ENCODE measurements around the gene EDDM13. TPM values are rescaled to one million over a fixed set of nuclear protein-coding genes. Genes with fewer than 3 reads are reported as not detected.

The EDDM13 gene
- total and polyA plus RNA-seq, 2 of the 8 experiments (the other 6 are each of a cell fraction or from before 2014, with no cell fraction given) = not detected

- H3K36me3 ChIP-seq (ENCODE audit: control insufficient read depth in 2 of 4, insufficient read depth in 4 of 4, low read length in 3 of 4) = no peaks in the 10 kb centered on the region
Observed at GRCh38 chr19:56290104-56290503, 17.6 kb downstream of the EDDM13 start.

More at GRCh38 chr19:56290104-56290503, 17.6 kb downstream of the EDDM13 start:
- no peaks in the 10 kb centered on the region for H3K79me2 ChIP-seq (ENCODE audit: control insufficient read depth in 1 of 2, insufficient read depth in 2 of 2, low read length in 2 of 2)
- no peak overlapping the region for H3K56ac ChIP-seq (replicated peaks; ENCODE audit: insufficient read length, low read depth, low read length)
- no peak overlapping the region for H2BK20ac ChIP-seq (ENCODE audit: low read length)
- POLR2A ChIA-PET (ENCODE audit: partially characterized antibody) = no interaction called here
- H4K8ac ChIP-seq (ENCODE audit: extremely low read depth, insufficient read depth, low read length) = no peak overlapping the region
- H2BK15ac ChIP-seq (ENCODE audit: low read length) = no peak overlapping the region
- H3K14ac ChIP-seq (ENCODE audit: insufficient read length) = no peak overlapping the region
- H2BK5ac ChIP-seq (ENCODE audit: low read depth, low read length) = no peak overlapping the region
- H3K27me3 ChIP-seq (replicated peaks in 1 of 4; ENCODE audit: control insufficient read depth in 3 of 4, extremely low read depth in 1 of 4, insufficient read depth in 3 of 4, low read length in 3 of 4) = no peaks in the 10 kb centered on the region
- no peak overlapping the region for H4K5ac ChIP-seq (ENCODE audit: insufficient read length, low read depth, low read length)
- CTCF ChIA-PET (ENCODE audit: partially characterized antibody) = interaction anchor here (3.2 kb wide), 1 partner anchor 20 kb away, joined by 16 read pairs; no protein-coding TSS in a partner anchor
- H3K9me3 ChIP-seq (ENCODE audit: insufficient read depth in 2 of 2, low read depth in 1 of 2, low read length in 1 of 2) = no peaks in the 10 kb centered on the region
- no peaks in the 10 kb centered on the region for H3K23me2 ChIP-seq (ENCODE audit: low read depth, low read length)
- no peak overlapping the region for H2BK12ac ChIP-seq (ENCODE audit: low read depth, low read length)
- H3K4me1 ChIP-seq (replicated peaks in 1 of 4; ENCODE audit: control insufficient read depth in 3 of 4, insufficient read depth in 4 of 4, low read length in 3 of 4) = no peaks in the 10 kb centered on the region; a peak in 1 of 7 replicates
- no peaks in the 10 kb centered on the region for H3K79me1 ChIP-seq (ENCODE audit: low read depth, low read length)
- TF ChIP-seq TEAD4 (IDR thresholded peaks at IDR 0.05; ENCODE audit: low read depth, low read length) (no peak), YY1 (IDR thresholded peaks at IDR 0.05; ENCODE audit: low read depth, low read length) (no peak), SRF (IDR thresholded peaks at IDR 0.05; ENCODE audit: low read depth, low read length) (no peak), SIX5 (IDR thresholded peaks at IDR 0.05; ENCODE audit: low read depth, low read length) (no peak)
- no peak overlapping the region for H3K18ac ChIP-seq (ENCODE audit: extremely low read depth, low read length)
- no peak overlapping the region for H3K4me3 ChIP-seq (ENCODE audit: extremely low read depth in 1 of 4, insufficient read depth in 2 of 4, low read depth in 3 of 4, low read length in 4 of 4)
- H4K20me1 ChIP-seq (replicated peaks in 1 of 2; ENCODE audit: control insufficient read depth in 1 of 2, insufficient read depth in 2 of 2, low read length in 2 of 2) = peaks cover 0 to 2% of the 10 kb centered on the region in 2 experiments
- H3K23ac ChIP-seq (ENCODE audit: insufficient read length) = no peak overlapping the region
- FAIRE-seq = no peak
- H3K9ac ChIP-seq (replicated peaks in 1 of 4; ENCODE audit: extremely low read depth in 1 of 4, low read depth in 3 of 4, low read length in 3 of 4) = no peak overlapping the region
- no peak overlapping the region for H2AK5ac ChIP-seq (ENCODE audit: low read depth, low read length)
- DNase-seq (ENCODE audit: low read depth in 1 of 2, low spot score in 2 of 2) = no peak
- H3K4ac ChIP-seq (replicated peaks; ENCODE audit: insufficient read length, low read depth, low read length) = no peak overlapping the region
- no peak overlapping the region for H3K4me2 ChIP-seq (ENCODE audit: insufficient read depth in 1 of 2, low read depth in 2 of 2, low read length in 2 of 2)
- no peak overlapping the region for H4K91ac ChIP-seq (replicated peaks; ENCODE audit: insufficient read length, low read length)
- no peak overlapping the region for H2BK120ac ChIP-seq (replicated peaks; ENCODE audit: low read depth, low read length)
- H3K27ac ChIP-seq (ENCODE audit: low read depth, low read length) = no peak overlapping the region
- H2AFZ ChIP-seq (ENCODE audit: low read length) = no peak overlapping the region
